GM18508 (cell line): Measurements from ENCODE around the gene DACT1.

Source experiments
- ATAC-seq: cut with Tn5 transposase; IDR thresholded peaks from one replicate; pipeline ENCODE4 v1.9.1; 2021; ENCODE audit warnings: moderate number of reproducible peaks; ENCODE audit not compliant: insufficient read depth, unreplicated experiment

DACT1 gene

DNA sequence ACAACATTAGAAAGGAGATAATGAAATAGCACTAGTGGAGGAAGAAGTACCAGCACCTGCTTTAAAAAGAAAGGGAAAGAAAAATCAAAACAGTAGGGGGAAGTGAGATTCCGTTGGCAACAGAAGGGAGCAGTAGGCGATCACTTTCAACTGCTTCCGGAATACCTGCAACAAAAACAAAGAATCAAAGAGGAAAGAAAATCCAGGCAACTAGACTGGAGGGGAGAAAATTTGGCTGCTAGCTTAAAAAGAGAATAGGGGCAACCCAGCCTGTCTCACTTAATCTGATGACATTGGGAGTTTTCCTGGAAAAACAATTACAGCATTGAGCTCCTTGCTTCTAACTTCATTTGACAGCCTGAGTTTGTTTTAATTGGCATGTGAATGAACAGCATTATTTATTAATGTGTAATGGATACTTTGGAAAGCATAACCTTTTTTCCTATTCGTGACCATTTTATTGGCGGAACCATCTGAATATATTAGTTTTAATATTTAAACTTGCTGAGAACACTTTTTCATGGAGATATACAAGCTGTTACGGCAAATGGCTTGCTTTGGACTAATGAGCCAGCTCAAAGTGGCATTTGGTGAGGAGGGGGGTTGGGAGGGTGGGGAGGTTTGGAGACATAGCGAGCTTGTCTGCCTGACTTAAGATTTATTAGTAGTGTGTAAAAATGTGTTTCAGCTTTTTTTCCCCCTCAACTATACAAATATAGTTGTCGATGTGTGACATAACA is 2.5 kb upstream of the DACT1 start:
- no peak for ATAC-seq

DNA sequence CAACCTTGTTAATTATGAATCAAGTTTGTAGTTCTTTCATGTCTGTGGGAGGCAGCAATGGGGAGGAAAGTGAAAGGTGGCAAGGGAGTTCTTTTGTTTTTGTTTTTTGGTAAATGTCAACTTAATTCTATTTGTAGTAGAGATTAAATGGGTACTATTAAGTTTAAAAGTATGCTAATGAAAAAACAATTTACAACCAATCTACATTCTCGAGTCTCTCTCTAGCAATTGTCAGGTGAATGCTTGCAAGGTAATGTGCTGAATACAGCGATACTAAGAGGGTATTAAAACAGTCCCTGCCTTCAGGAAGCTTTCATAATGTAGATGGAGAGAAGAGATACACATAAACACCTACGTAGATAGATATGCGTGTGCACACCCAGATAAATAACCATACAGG is 1.6 kb upstream of the DACT1 start:
- no peak for ATAC-seq

DNA sequence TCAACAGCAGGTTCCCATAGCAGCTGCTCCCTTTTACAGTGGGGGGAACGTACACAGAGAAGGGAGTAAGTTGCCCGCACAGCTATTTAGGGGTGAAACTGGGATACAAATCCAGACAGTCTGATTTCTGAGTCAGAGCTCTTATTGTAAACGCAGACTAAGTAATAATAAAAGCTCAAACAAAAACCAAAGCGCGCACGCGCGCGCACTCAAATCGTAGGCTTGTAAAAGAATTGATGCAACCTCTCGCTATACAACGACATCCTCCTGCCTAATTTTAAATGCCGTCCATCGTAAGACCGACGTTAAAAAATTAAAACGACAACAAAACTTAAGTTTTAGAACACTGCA is 747 bp upstream of the DACT1 start:
- ATAC-seq = peak; percentile 3

DNA sequence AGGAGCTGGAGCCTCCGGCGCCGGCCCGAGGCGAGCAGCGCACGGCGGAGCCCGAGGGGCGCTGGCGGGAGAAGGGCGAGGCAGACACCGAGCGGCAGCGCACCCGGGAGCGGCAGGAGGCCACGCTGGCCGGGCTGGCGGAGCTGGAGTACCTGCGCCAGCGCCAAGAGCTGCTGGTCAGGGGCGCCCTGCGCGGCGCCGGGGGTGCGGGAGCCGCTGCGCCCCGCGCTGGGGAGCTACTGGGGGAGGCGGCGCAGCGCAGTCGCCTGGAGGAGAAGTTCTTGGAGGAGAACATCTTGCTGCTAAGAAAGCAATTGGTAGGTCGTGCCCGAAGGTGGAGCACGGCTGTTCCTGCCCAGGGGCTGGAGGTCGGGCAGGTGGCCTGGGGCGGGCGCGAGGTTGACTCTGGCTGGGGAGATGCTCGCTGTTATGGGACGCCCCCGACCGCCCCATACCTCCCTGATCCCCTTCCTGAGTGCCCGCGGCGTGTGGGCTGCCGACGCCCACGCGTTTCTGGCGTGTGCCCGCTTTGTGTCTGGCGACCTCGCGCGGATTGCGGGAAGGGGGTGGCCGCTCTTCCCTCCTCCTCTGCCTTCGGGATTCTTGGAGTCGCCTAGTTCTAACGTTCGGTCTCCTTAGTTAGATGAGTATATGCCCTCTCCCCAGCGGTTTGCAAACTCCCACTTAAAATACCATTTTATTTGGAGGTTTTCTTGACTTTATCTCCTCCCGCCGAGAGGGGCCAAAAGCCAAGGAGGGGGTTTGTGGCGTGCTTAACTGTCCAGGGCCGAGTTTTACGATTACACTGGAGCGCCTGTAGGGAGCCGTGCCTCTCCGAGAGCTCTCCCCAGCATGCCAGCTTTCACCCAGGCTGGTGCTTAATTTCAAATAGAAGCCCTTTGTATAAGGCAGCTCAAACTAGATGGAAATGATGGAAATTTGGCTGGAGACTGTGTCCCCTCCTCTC is 752 bp downstream of the DACT1 start:
- ATAC-seq = peak; percentile 12

DNA sequence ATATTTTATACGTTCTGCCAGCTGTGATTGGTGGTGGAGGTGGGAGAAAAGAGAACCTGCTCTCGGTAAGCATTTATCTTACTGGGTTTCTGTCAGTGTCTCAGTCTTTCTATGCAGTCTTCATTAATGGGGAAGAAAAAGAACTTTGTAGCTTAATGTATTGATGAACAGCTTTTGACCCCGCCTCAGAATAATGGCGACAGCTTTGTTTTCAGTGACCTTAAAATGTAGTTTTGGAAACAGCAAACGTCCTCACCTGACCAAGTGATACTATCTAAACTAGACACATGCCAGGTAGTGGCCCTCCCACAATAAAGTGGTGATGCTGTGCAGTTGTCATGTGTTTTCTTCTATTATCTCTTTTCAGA is 1.4 kb downstream of the DACT1 start:
- ATAC-seq = no peak

DNA sequence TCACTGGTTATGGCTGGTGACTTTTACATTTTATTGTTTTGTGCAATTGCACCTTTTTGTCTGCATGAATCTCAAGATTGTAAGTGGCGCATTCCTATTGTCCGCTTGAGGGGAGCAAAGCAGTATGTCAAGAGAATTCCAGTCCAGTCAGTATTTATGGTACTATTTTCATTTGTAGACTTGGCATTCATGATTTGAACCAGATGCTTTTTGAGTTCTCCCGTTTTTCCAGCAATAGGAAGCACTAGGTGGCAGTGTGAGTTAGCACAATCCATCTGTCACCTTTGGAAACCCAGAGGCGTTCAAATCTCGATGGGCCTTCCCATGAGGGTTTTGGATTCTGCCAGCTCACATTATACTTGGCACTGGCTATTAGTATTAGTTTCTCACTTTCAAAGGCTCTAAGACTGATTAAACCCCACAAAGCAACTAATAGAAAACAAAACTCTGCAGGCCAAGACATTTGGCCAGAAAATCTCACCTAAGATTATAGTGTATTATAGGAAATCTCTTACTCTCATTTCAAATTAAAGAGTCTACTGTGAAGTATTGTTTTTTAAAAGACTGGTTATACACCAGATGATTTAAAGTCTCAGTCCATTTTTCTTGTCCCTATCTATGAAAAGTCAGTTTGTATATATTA is 2.2 kb downstream of the DACT1 start:
- no peak for ATAC-seq

DNA sequence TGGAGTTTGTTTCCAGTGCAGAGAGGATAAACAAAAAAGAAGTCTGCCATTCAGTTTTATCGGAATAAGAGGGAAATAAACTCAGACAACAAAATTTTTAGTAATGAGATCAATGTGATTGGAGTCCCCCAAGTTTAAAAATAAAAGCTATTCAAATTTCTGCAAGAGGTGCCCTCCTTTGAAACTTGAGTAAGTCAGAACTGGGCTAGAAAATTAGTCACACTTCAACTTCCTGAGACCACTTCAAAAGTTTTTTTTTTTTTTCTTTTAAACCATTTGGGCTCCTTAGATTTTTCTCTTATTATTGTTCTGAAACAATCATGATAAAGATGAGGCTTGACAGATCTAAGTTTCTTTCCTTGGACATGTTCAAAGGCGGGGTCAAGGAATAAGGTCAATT is 3.2 kb downstream of the DACT1 start:
- no peak for ATAC-seq

DNA sequence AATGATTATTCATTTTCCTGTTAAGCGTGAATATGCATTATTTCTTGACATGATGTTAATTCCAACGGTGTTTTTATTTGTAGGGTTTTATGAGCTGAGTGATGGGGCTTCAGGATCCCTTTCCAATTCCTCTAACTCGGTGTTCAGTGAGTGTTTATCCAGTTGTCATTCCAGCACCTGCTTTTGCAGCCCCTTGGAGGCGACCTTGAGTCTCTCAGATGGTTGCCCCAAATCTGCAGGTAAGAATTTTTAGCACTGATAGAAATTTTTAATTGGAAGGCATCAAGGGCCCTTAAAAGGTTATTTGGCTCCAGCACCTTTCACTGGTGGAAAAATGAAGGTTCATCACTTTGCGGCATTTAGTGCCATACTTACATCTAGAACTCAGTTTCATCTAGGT is 3.7 kb downstream of the DACT1 start:
- no peak for ATAC-seq

DNA sequence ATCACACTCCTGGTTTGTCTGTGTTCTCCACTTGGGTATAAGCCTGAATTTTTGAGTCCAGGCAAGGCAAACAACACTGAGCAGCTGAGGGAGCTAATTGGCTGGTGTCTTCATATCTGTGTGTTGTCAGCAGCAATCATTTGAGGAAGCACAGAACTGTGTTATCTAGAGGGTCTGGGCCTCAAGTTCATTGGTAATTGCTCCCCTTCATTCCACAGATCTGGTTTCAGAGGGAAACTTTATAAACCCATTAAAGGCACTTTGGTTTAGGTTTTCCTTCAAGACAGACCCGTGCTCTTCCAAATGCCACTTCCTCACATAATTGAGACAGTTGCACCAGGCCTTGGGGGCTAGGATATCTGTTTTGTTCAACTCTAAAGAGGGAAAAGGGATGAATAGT is 5.6 kb downstream of the DACT1 start:
- ATAC-seq = no peak

DNA sequence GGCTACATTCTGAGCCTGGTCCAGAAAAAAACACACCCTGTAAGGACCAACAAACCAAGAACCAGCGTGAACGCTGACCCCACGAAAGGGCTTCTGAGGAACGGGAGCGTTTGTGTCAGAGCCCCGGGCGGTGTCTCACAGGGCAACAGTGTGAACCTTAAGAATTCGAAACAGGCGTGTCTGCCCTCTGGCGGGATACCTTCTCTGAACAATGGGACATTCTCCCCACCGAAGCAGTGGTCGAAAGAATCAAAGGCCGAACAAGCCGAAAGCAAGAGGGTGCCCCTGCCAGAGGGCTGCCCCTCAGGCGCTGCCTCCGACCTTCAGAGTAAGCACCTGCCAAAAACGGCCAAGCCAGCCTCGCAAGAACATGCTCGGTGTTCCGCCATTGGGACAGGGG is 7.9 kb downstream of the DACT1 start:
- no peak for ATAC-seq

DNA sequence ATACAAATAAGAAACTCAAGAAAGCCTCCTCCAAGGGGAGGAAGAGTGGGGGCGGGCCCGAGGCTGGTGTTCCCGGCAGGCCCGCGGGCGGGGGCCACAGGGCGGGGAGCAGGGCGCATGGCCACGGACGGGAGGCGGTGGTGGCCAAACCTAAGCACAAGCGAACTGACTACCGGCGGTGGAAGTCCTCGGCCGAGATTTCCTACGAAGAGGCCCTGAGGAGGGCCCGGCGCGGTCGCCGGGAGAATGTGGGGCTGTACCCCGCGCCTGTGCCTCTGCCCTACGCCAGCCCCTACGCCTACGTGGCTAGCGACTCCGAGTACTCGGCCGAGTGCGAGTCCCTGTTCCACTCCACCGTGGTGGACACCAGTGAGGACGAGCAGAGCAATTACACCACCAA is 8.7 kb downstream of the DACT1 start:
- no peak for ATAC-seq

DNA sequence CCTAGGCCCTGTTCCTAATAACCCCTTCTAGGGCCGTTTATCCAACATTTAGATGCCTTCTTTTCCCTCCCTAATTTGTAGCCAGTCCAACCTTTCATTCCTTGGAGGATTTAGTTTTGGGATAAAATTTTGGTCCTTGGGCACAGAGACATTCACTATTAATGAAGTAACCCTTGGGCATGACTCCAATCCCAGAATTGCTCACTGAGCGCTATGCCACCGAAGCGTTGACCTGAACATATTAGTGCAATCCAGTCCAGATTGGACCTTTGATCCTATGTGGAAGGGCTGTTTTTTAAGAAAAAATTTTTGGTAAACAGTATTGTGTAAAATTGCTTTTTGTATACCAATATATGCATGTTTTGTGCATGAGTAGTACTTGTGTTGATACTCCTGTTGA is 10.0 kb downstream of the DACT1 start:
- ATAC-seq = no peak

DNA sequence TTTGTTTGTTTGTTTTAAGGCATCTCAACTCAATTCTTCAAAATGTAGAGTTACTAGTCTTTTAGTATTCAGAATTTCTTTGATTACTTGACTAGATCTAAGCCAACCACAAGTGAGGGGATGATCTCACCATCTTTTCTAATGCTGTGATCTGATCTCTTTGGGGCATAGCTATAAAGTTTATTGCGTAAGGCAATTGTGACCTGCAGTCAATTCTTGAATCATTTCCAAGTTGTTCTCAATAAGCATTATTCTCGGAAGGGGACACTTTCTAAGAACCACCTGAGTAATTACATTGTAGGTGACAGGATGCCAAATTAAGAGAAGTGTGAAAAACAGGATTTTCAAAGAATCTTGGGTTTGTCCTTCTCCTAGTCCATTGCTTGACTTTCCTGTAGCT is 13.1 kb downstream of the DACT1 start:
- no peak for ATAC-seq

DNA sequence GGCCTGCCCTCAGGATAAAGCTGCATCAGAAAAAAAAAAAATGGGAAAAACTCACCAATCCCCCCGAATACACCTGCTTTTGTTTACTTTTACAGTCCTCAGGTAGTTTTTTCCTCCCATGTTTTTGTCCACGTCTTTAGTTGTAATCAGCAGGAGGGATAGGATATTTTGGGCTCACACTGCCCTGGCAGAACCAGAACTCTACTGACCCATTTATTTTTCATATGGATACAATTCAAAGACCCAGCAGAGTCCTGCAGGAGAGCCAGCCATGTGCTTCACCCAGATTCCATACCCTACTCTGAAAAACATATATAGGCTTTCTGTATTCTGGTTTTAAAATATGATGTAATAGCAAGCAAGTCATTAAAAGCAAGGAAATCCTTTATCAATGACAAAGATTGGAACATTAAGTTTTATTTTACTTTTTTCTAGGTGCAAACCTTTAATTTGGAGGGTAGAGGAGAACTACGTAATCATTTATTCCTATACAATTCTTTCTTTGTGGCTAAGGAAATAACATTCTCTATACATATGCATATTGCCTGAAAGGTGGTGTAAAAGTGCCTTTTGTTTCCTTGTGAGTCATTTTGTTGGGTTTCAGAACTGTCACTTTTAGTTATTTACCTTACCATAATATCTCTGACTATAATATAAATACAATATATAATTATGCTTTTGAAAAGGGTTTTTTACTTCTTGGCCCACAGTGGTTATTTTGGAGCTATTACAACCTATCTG is 19.1 kb downstream of the DACT1 start:
- no peak for ATAC-seq

DNA sequence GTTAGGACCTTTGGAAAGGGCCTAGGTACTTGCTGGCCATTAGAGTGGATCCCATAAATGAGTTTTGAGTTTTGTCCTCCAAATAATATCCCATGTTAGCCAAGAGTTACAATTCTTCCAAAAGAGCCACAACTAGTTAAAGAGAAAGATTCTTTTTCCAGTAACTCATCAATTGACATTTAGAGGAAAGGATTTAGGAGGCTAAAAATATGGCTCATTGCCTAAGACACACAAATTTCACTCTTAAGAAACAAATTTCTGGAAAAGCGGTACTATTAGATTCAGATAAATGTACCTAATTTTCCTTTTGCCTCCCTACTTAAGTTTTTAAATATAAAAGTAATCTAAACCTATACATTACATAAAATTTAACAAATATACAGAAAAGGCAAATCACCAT is 21.3 kb downstream of the DACT1 start:
- ATAC-seq = no peak

DNA sequence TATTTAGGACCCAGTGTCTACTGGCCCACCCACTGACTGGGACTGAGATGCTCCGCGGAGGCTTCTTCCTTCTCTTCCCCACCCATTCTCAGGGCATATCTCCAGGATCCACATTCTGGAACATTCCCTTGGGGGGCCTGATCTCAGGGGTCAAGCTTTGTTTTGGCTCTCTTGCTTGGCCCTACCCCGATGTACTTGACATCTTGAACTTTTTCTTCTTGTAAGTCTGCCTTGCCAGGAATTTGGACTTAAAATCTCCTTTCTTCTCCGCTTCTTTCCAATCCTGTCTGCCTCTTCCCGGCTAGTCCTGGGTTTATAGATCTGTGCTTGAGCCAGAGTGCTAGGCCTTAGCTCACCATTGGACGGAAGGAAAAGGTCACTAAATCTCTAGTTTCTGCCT is 22.1 kb downstream of the DACT1 start:
- ATAC-seq = no peak

DNA sequence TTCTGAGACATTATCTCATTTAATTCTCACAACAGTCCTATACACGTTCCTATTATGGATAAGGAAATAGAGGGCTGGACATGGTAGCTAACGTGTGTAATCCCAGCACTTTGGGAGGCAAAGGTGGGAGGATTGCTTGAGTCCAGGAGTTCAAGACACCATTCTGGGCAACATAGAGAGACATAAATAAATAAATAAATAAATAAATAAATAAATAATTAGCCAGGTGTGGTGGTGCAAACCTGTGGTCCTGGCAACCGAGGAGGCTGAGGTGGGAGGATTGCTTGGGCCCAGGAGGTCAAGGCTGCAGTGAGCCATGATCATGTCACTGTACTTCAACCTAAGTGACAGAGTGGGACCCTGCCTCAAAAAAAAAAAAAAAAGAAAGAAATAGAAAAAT is 22.6 kb downstream of the DACT1 start:
- ATAC-seq = no peak

DNA sequence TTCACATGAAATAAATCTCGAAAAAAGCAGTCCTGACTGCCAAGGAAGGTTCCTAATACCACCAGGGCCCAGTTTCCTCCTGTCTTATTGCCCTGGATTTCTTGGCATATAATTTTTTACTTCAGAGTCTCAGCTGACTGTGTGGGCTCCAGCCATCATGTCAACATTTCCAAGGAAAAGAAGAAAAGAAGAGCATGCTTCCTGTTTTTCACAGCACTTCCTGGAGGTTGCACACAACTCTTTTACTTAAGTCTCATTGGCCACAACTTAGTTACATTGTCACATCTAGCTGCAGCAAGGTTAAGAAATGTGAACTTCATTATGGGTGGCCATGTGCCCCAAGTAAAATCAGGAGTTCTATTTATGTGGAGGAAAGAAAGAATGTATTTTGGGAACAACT is 24.3 kb downstream of the DACT1 start:
- ATAC-seq = no peak

DNA sequence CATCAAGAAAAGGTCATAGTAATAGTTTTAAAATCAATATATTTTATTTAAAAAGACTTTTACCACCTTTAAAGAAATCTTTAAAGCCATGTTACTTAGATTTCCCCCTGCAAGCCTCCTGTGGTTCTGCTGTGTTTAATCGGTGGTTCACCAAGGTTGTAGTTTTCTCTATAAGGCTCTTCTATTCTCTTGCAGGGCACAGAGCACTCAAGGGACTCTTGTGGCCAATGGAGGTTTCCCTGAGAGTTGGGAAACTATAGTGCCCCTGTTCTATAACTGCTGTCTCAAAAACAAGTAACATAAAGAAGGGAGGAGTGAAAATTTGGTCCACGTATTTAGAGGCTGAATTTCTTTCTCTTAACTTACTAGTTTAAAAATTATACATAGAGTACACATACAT is 25.0 kb downstream of the DACT1 start:
- no peak for ATAC-seq

DNA sequence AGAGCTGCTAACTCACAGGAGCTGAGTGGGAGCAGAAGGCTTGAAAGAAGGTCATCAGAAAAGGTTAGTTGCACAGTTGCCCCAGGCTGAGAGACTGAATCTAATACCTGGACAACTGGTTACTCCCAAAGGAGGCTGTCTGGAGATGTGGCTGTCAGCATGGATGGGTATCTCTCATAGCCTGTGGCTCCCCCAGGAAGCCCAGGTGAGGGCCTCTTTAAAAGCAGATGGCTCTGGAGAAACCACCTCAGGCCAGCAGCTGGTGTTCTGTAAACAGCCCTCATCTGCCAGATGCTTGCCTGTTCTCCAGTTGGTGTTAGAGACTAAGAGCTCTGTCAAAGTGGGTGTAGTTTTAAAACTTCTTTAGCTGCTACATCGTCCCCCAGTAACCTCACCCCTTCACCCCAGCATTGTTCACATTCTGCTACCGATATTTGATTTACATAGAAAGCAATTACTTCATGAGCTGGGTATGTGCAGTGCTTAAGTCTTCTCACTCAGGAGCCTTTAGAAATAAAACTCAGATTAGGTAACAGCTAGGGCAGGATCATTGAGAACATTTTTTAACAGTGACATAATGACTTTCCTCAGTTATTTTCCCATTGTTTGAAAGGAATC is 25.8 kb downstream of the DACT1 start:
- no peak for ATAC-seq
